Endodermal cell (in vitro differentiated cells): ENCODE measurements around the gene TUBE1. TPM values are rescaled to one million over a fixed set of nuclear protein-coding genes. Genes with fewer than 3 reads are reported as not detected.

Experiments used
- DNase-seq: peaks from one replicate; pipeline ENCODE4 v3.0.0-alpha.2; 2017
- H3K27ac ChIP-seq: 2 replicates; pipeline ENCODE4 v1.5.1; 2013; ENCODE audit warnings: mild to moderate bottlenecking, low read depth, low read length, moderate library complexity
- H3K27me3 ChIP-seq: 2 replicates; pipeline ENCODE4 v1.6.1; 2013; ENCODE audit warnings: mild to moderate bottlenecking, low read length, moderate library complexity; ENCODE audit not compliant: insufficient read depth, control insufficient read depth, poor library complexity, severe bottlenecking
- H3K36me3 ChIP-seq: 2 replicates; pipeline ENCODE4 v1.7.0; 2013; ENCODE audit warnings: mild to moderate bottlenecking, low read length, moderate library complexity; ENCODE audit not compliant: control insufficient read depth, insufficient read depth
- H3K4me1 ChIP-seq: one replicate; pipeline ENCODE4 v1.7.0; 2013; ENCODE audit warnings: low read length; ENCODE audit not compliant: control insufficient read depth, insufficient read depth
- H3K4me3 ChIP-seq: 2 replicates; pipeline ENCODE4 v1.5.1; 2013; ENCODE audit warnings: mild to moderate bottlenecking, low read length, moderate library complexity
- H3K9ac ChIP-seq: 2 replicates; pipeline ENCODE4 v1.6.1; 2013; ENCODE audit warnings: mild to moderate bottlenecking, low read length, moderate library complexity; ENCODE audit not compliant: poor library complexity, severe bottlenecking; ENCODE audit errors: extremely low read depth
- H3K9me3 ChIP-seq: 2 replicates; pipeline ENCODE4 v1.6.1; 2013; ENCODE audit warnings: mild to moderate bottlenecking, low read length, moderate library complexity; ENCODE audit not compliant: control insufficient read depth
- H3K27ac Mint-ChIP-seq: 2 replicates; pipeline ENCODE4 v1.8.0; 2020; ENCODE audit warnings: mixed read lengths
- H3K27me3 Mint-ChIP-seq: 2 replicates; pipeline ENCODE4 v1.8.0; 2021; ENCODE audit warnings: mild to moderate bottlenecking, mixed read lengths; ENCODE audit not compliant: insufficient read depth
- H3K36me3 Mint-ChIP-seq: 2 replicates; pipeline ENCODE4 v1.8.0; 2020; ENCODE audit warnings: low read depth, mixed read lengths
- H3K4me1 Mint-ChIP-seq: 2 replicates; pipeline ENCODE4 v1.8.0; 2020; ENCODE audit warnings: mixed read lengths
- H3K4me3 Mint-ChIP-seq: 2 replicates; pipeline ENCODE4 v1.8.0; 2020; ENCODE audit warnings: mild to moderate bottlenecking, moderate library complexity, mixed read lengths
- H3K9me3 Mint-ChIP-seq: 2 replicates; pipeline ENCODE4 v1.8.0; 2020; ENCODE audit warnings: mild to moderate bottlenecking, mixed read lengths
- CTCF ChIP-seq: fragments of 200-600 bp; sonication (generic); conservative IDR thresholded peaks from 2 replicates; pipeline ENCODE4 v1.5.0; 2021; ENCODE audit warnings: antibody characterized with exemption, mild to moderate bottlenecking
- WGBS, 2 experiments: methylation state at CpG; one replicate each; pipeline versions ENCODE4 v1.1.5 to v1.1.7; 2013; ENCODE audit warnings: missing lambda C conversion rate in 2 of 2, mixed read lengths in 1 of 2; ENCODE audit not compliant: insufficient coverage in 1 of 2, insufficient read length in 1 of 2; 5-methylcytosine and 5-hydroxymethylcytosine counted together
- total RNA-seq, 2 donors: library from RNA; stranded (reverse); fragmentation: NEBNext Ultra II Directional in 1 of 2; extraction: Animal tissue kit (Norgen Biotek cat#: 25700) in 1 of 2; gene quantifications; 2 replicates in 1 of 2; 3 replicates in 1 of 2; pipeline ENCODE4 v1.2.1, GENCODE V29; 2021

Gene TUBE1
- total RNA-seq, 2 donors from 2014 or later, result 27.7 to 40.2 TPM

- no peak for DNase-seq
- H3K27me3 ChIP-seq, result no peaks in the 10 kb centered on the region
- H3K4me3 ChIP-seq, result no peak overlapping the region
- H3K9ac ChIP-seq, result no peak overlapping the region
- Mint-ChIP-seq H3K36me3 (no peaks in the 10 kb centered on the region), H3K4me3 (no peak overlapping the region), H3K4me1 (peaks cover 8% of the 10 kb centered on the region), H3K27ac (no peak overlapping the region), H3K27me3 (no peaks in the 10 kb centered on the region), H3K9me3 (no peaks in the 10 kb centered on the region)
- H3K36me3 ChIP-seq, result no peaks in the 10 kb centered on the region
- H3K27ac ChIP-seq, result no peak overlapping the region
- no peak for TF ChIP-seq CTCF
- H3K4me1 ChIP-seq, result peaks cover 6% of the 10 kb centered on the region
- no peaks in the 10 kb centered on the region for H3K9me3 ChIP-seq
Measured at GRCh38 chr6:112113918-112114317, 26.6 kb upstream of the TUBE1 start.

- whole genome bisulfite sequencing, 2 experiments, result 88 to 92% methylated on average over 1 to 3 of the region's 3 CpGs
- Mint-ChIP-seq H3K4me3 (no peak overlapping the region), H3K27ac (no peak overlapping the region), H3K27me3 (no peaks in the 10 kb centered on the region), H3K9me3 (no peaks in the 10 kb centered on the region), H3K36me3 (no peaks in the 10 kb centered on the region), H3K4me1 (peaks cover 8% of the 10 kb centered on the region)
- Histone ChIP-seq H3K4me1 (peaks cover 6% of the 10 kb centered on the region), H3K9me3 (no peaks in the 10 kb centered on the region), H3K4me3 (no peak overlapping the region), H3K27ac (no peak overlapping the region), H3K36me3 (no peaks in the 10 kb centered on the region), H3K27me3 (no peaks in the 10 kb centered on the region), H3K9ac (no peak overlapping the region)
- no peak for TF ChIP-seq CTCF
- no peak for DNase-seq
Measured at GRCh38 chr6:112113431-112113830, 26.1 kb upstream of the TUBE1 start.

- TF ChIP-seq CTCF, result no peak
- Histone ChIP-seq H3K36me3 (no peaks in the 10 kb centered on the region), H3K9ac (no peak overlapping the region), H3K4me3 (no peak overlapping the region), H3K9me3 (peaks cover 10% of the 10 kb centered on the region), H3K27me3 (no peaks in the 10 kb centered on the region), H3K4me1 (peaks cover 10% of the 10 kb centered on the region), H3K27ac (no peak overlapping the region)
- Mint-ChIP-seq H3K4me3 (no peak overlapping the region), H3K4me1 (peaks cover 15% of the 10 kb centered on the region), H3K27me3 (no peaks in the 10 kb centered on the region), H3K9me3 (peaks cover 11% of the 10 kb centered on the region), H3K36me3 (peaks cover 3% of the 10 kb centered on the region), H3K27ac (no peak overlapping the region)
- no peak for DNase-seq
- 69 to 90% methylated on average over 8 to 9 of the region's 9 CpGs for WGBS, 2 experiments
Measured at GRCh38 chr6:112109262-112109661, 22.0 kb upstream of the TUBE1 start.
